ENCODE data around the gene PCDH12.

The PCDH12 gene

DNA sequence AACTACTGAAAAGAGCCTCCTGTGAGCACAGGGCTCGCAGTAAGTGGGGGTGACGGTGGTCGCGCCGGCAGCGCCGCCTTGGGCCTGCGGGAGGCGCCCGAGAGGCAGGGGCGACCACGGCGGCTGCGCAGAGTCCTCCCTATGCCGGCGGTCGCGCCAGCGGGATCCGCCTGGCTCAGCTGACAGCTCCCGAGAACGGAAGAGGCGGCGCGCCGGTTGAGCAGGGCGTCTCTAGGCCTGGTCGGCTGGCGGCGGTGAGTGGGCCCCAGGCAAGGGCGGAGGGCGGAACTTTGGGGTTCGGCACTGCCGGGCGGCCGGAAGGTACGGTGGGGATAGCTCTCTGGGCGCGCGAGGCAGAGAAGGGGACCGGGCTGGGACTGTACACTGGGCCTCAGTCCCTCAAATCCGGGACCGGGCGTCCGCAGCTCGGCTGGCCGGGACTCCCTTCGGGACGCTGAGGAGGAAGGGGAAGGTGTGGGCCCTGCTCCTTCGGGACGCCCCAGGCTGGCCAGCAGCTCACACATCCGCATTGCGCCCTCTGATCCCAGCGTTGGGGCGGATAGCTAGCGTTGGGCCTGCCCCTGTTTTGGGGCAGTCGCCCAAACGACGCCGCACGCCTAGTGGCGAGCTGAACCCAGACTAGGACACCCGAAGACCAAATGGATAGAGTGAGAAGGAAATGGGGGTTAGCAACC lies 11.1 kb upstream of the PCDH12 start, which contains the start of gene RNF14:
Gene RNF14 (plus strand): TSS at position 192 of the 695 bp plus-strand sequence. CDS start 4,484 bp downstream, outside the sequence.
- in situ Hi-C loops (cut with MboI; ENCODE audit: low sequenced_read_pairs): loop anchor here (25.0 kb wide), 1 partner anchor 282 kb away; the partner anchor contains the start of gene ARAP3

DNA sequence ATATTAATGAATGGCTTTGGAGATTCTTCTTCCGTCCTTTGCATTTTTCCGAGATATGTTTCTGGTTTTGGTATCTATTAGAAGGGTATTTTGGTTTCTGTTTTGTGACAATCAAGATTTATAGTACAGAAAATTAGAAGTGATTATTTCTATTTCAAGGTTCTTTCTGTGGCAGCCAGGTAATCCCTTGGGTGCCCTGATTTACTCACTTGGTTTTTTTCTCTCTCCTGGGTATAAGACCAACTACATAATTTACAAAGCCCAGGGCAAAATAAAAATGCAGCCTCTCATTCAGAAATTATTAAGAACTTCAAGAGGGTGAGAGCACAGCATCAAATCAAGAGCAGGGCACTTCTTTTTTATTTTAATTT lies 8.9 kb upstream of the PCDH12 start:
- in situ Hi-C loops (cut with MboI; ENCODE audit: low sequenced_read_pairs): loop anchor here (25.0 kb wide), 1 partner anchor 280 kb away; the partner anchor contains the start of gene ARAP3

DNA sequence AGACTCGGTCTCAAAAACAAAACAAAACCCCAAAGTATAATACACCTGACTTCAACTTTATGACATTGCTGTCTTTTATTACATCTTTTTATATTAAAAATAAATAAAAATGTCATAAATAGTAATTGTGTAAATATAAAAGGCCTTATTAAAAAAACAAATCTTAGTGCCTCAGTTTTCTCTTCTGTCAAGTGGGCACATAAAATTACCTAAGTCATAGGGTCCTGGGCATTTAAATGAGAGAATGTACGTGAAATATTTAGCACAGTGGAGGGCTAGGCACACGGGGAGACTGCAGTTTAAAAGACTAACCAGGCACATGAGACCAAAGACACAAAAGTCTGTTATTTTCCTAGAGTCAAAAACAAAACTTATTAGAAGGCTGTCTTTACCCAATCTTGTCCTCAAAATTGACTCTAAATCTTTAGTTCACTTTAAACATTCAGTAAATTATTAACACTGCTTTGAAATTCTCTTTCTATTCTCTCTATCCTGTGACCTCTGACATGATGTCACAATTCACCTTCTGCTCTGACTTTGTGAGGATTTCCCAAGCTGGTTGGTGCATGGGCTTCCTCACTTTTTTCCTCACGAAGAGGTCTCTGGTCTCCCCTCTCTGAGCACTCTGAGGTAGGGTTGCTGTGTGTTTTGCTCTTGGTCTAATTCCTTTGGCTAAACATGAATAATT lies 8.4 kb upstream of the PCDH12 start:
- in situ Hi-C loops (cut with MboI; ENCODE audit: low sequenced_read_pairs): loop anchor here (25.0 kb wide), 1 partner anchor 279 kb away; the partner anchor contains the start of gene ARAP3

DNA sequence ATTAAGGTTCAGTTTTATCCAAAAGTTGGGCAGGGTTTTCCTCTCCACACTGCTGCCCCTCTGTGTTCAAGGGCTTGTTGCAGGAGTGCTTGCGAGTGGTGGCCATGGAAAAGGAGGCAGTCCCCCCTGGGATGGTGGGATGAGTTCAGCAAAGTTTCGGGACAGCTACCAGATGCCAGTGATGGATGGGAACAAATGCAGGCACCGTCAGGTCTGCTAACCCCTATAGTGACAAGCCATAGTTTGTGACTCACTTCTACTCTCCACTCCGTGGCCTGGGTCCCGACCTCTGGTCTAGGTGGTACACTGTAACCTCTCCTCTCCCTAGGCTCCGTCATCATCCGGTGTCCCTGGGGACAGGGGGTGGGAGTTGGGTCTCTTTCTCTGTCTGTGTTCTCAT lies 7.1 kb upstream of the PCDH12 start:
- in situ Hi-C loops (cut with MboI; ENCODE audit: low sequenced_read_pairs): loop anchor here (25.0 kb wide), 1 partner anchor 278 kb away; the partner anchor contains the start of gene ARAP3

DNA sequence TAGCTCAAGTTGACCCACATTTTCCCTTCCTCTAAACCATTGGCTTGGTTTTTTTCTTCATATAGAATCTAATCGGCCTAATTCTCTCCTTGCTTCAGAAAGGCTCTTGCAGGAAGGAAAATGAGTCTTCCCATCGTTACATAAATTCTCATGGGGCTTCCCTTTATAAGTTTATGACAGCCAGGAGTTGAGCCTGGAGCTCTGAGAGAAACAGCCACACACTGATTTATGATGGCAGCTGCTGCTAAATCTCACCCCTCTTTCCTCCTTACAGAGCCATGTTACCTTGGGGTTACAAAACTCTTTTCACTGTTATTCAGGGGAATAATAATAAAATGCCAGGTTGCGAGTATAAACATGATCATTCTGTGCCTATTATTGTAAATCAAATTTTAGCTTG lies 5.7 kb upstream of the PCDH12 start:
- in situ Hi-C loops (cut with MboI; ENCODE audit: low sequenced_read_pairs): loop anchor here (25.0 kb wide), 1 partner anchor 276 kb away; the partner anchor contains the start of gene ARAP3

DNA sequence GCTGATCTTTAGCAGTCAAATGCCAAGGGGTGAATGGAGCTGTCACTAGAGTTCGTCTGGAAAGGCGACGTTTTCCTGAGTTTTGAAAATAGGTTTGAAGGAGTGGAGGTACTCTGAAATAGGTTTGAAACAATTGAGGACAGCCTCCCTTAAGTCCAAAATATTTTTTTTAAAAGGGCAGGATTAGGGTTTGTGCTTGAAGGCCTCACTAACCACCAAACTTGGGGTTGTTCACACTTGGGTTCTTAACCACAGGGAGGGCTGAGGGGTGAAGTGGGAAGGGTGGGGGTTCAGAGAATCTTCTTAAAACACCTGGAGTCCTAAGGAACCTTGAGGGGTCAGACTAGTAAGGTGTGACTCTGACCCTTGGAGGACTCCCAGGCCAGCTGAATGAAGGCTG lies 3.5 kb upstream of the PCDH12 start:
- in situ Hi-C loops (cut with MboI; ENCODE audit: low sequenced_read_pairs): loop anchor here (25.0 kb wide), 1 partner anchor 274 kb away; the partner anchor contains the start of gene ARAP3

DNA sequence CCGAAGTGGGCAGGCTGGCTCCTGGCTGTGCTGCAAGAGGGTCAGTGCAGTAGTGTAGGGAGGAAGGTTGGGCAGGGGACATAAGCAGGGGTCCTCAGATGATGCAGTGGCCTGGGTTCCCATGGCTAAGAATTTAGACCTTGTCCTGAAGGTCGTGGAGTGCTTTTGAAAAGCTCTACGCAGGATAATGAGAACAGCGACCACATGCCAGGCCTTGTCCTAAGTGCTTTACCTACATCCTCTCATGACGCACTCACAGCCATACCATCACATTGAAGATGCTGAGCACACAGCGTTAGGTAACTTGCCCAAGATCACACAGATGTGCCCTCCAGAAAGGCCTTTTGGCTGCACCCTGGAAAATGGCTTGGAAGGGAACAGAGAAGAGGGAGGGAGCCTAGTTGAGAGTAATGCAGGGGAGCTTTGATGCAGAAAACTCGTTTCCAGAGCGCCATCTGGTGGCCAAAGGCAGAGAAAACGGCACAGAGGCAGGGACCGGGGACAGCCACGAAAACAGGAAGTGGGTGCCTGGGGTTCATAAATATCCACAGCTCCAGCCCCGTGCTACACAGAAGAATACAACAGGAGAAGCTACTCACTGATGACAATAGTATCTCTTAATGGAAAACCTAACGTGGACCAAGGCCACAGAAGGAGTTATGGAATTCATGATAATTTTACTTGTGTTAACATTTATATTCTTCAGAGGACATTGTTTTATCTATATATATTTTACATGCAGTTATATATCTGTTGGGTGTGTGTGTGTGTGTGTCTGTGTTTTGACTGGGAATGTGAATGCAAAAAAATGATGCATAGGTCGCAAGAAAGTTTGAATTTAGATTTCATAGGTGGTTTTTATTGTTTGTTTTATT lies 2.7 kb upstream of the PCDH12 start:
- in situ Hi-C loops (cut with MboI; ENCODE audit: low sequenced_read_pairs): loop anchor here (25.0 kb wide), 1 partner anchor 273 kb away; the partner anchor contains the start of gene ARAP3

DNA sequence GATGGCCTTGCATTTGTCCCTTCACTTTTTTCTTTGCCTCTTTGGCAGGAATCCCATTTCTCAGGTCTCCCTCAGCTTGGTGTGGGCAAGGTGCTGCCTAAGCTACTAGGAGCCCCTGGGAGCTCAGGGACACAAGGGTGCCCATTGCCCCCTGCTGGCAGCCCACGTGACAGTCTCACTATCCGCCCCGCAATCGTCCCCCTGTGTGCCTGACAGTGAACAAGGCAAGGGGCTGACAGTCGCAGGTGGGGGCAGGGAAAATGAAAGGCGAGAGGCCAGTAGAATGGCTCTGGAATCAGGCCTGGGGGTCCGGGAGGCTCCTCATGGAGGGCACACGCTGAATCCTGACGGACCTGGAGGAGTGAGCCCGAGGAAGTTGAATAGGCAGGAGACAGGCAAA lies 2.0 kb upstream of the PCDH12 start:
- in situ Hi-C loops (cut with MboI; ENCODE audit: low sequenced_read_pairs): loop anchor here (25.0 kb wide), 1 partner anchor 273 kb away; the partner anchor contains the start of gene ARAP3

DNA sequence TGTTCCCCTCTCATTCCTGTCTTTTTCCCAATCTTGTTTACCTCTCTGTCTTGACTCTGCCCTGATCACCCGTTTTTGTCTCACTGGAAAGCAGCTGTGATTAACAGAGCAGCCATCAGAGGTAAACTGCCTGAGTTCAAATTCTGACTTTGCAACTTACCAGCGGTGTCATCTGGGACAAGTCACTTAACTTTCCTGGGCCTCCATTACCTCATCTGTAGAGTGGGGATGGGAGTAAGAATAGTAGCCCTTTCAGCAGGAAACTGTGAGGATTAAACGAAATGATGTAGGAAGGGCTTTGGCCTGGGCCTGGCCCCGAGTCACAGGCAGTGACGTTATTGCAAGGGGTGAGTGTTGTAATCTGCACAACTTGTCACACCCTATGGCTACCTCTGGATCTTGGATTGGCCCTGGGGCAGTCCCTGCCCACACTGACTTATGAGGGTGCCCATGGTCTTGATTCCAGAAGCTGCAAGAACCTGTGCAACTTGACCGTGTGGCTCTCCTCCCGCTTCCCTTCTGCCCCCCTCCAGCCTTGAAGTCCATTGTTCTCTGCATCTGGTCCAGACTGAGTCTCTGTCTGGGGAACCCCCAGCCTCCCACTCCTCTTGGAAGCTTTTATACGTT lies 657 bp upstream of the PCDH12 start:
- in situ Hi-C loops (cut with MboI; ENCODE audit: low sequenced_read_pairs): loop anchor here (25.0 kb wide), 1 partner anchor 271 kb away; the partner anchor contains the start of gene ARAP3

DNA sequence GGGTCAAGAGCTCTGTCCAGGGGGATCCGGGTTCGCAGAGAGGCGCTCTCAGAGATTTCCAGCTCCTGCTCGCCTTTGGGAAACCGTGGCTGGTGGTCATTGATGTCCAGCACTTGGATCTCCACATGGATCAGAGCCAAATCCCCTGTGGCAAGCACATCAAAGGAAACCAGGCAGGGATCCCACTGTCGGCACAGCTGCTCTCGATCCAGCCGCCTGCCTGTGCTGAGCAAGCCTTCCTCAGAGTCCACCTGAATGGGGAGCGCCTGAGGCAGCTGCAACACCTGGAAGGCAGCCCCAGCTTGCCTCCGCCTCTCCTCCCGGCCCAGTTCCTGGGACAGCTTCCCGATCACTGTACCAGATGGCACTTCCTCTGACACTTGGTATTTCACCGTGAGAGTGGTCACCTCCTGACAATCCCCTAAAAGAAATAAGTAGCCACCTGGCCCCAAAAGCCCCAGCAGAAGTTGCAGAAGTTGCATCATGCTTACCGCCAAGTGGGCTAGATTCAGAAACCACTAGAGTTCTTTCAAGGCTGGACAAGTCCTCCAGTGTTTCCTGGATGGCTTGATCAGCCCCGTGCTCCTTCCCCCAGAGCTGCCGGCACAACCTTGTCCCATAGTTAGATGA lies 520 bp downstream of the PCDH12 start:
- in situ Hi-C loops (cut with MboI; ENCODE audit: low sequenced_read_pairs): loop anchor here (25.0 kb wide), 1 partner anchor 270 kb away; the partner anchor contains the start of gene ARAP3

DNA sequence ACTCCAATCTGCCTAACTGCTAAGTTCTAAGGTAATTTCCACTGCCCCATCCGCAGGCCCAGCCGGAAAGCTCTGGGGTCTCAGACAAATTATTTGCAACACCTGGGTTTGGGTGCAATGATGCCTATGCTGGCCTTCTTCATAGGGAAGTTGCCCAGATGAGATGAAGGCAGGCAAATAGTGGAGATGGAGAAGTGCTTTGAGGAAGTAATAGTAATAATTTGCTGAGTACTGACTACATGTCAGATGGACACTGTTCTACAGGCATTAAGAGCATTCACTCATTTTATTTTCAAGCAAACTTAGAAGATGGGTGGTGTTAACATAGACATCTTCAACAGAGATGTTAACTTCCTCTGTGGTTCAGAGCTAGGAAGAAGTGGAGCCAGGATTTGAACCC lies 3.8 kb downstream of the PCDH12 start:
- in situ Hi-C loops (cut with MboI; ENCODE audit: low sequenced_read_pairs): loop anchor here (25.0 kb wide), 1 partner anchor 267 kb away; the partner anchor contains the start of gene ARAP3

DNA sequence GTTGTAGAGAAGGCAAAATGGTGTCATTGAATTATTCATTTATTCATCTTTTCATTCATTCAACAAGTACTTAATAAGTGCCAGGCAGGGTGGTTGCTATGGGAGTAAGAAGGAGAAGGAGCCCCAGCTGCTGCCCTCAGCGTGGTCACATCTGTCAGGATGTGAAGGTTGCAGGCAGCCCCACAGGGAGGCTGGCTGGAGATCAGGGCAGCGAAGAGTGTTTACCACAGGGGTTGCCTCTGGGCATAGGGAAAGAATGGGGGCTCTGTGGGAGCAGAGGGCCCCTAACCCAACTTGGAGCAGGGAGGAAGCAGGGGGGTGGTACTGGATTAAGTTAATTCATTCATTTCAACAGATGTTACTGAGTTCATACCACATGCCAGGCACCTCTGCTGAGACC lies 6.0 kb downstream of the PCDH12 start:
- in situ Hi-C loops (cut with MboI; ENCODE audit: low sequenced_read_pairs): loop anchor here (25.0 kb wide), 1 partner anchor 265 kb away; the partner anchor contains the start of gene ARAP3

DNA sequence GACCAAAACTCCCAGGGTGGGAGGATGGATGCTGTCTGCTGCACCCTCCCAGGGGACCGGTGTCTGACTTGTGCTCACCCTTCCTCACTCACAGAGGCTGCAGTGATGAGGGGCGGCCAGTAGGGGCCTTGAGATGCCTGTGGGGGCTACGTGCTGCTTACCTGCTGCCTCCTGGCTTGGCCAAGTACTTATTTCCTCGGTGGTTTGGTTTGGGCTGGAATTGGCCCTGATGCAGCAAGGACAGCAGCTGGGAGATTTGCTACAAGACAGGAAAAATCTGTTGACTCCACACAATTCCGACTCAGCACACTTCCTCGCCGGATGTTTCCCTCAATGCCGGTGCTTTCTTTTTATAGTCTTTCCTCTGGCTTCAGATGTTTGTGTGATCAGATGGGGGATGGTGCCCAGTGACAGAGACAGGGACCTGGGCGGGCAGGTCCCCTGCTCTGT lies 6.6 kb downstream of the PCDH12 start:
- in situ Hi-C loops (cut with MboI; ENCODE audit: low sequenced_read_pairs): loop anchor here (25.0 kb wide), 1 partner anchor 264 kb away; the partner anchor contains the start of gene ARAP3

DNA sequence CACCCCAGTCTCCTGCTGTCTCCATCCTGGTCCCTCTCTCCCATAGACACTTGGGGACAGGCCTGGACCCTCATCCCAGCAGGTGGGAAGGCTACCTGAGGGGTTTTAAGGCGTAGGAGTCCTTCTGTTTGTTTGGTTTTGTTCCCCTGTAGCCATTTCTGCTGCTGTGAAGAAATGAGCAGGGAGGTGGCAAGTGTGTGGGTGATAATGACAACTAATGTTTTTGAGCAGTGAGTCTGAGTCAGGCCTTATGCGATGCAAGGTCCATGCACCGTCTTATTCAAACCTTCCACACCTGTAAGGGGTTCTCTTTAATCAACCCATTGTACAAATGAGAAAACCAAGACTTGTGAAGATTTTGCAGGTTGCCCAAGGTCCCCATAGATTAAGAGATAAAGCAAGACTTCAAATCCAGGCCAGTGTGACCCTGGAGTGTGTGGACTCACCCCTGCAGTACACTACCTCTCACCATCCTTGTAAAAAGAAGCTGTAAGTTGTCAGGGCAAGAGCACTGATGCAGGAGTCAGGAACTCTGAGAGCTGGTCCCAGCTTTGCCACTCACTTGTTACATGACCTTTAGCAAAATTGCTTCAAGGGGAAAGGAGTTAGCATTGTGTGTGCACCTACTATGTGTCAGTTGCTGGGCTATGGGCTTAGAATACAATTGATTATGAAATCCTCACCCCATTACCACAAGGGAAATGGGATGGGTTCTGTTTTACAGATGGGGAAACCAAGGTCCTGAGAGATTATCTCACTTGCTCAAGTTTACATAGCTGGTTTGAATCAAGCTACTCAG lies 7.6 kb downstream of the PCDH12 start:
- in situ Hi-C loops (cut with MboI; ENCODE audit: low sequenced_read_pairs): loop anchor here (25.0 kb wide), 1 partner anchor 263 kb away; the partner anchor contains the start of gene ARAP3

DNA sequence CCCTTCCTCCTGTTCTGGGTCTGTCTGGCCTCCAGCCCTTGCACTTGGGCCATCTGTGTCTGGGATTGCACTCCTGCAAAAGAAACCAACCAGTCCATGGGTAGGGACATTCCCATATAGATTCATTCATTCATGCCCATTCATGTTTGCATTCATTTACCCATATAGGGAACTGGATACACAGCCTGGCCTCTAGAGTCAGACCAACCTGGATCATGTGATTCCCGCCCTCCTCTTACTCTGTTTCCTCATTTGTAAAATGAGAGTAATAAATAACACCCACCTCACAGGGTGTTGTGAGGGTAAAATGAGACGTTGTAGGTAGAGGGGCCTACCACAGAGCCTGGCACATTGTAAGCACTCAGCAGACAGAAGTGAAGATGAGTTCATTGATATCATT lies 8.5 kb downstream of the PCDH12 start:
- in situ Hi-C loops (cut with MboI; ENCODE audit: low sequenced_read_pairs): no loop called here

DNA sequence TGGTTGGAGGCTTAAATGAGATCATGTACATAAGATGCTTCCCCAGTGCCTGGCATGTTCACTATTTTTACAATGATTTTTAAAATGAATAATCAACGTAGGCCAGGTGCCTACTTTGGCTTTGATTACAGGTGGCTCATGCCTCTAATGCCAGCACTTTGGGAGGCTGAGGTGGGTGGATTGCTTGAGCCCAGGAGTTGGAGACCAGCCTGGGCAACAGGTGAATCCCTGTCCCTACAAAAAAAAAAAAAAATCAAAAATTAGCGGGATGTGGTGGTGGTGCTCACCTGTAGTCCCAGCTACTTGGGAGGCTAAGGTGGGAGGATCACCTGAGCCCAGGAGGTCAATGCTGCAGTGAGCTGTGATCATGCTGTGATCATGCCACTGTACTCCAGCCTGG lies 9.2 kb downstream of the PCDH12 start:
- in situ Hi-C loops (cut with MboI; ENCODE audit: low sequenced_read_pairs): no loop called here

DNA sequence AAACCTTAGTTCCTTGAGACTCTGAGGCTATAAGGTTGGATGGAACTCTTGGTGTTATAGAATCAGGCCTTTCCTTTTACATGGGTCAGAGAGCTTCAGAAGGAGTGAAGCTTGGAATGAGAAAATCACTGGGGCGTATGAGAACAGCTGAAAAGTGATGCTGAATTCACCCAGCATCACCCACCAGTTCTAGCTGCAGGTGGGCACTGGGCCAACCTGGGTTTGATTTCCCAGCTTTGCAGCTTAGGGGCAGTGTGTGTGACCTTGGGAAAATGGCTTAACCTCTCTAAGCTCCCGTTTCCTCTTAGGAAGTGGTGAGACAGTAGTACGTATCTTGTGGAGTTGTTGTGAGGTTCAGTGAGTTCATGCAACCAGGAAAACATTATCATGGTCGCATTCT lies 10.7 kb downstream of the PCDH12 start:
- in situ Hi-C loops (cut with MboI; ENCODE audit: low sequenced_read_pairs): no loop called here

DNA sequence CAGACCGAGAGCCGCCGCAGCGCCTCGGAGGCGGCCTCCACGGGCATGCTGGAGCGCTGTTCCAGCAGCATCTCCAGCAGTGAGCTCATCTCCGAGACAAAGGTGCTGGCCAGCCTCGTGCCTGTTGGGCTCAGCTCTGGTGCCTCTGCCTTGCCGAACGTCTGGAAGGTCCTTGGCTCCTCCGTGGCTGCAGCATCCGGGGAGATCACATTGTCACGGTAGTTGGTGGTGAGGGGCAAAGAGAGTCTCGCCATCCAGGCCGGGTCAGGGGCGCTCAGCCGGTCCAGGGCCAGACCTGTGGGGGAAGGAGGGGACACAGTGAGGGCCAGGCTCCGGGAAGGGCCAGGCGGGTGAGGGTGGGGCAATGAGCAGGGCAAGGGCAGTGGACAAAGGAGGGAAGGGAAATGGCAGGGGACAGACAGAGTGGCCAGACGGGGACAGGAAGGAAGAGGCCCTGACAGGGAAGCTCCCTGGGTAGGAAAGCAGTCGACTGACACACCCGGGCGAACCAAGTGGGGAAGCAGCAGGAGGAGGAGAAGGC lies 12.4 kb downstream of the PCDH12 start:
- in situ Hi-C loops (cut with MboI; ENCODE audit: low sequenced_read_pairs): no loop called here

Measured in HL-60/S4 treated with phorbol 12-myristate 13-acetate at 8.2 ng/mL for 4 days and 3 days (cell line).